Renal cortex interstitium (tissue), 11 donors: ENCODE results near the gene GRK7. TPM values are rescaled to one million over a fixed set of nuclear protein-coding genes. Genes with fewer than 3 reads are reported as not detected.

Source experiments
- DNase-seq, 11 donors: peaks; one replicate each; pipeline ENCODE4 v3.0.0-alpha.2; 2013; ENCODE audit warnings: low read depth in 9 of 11, low spot score in 4 of 11; ENCODE audit errors: extremely low read depth in 1 of 11
- polyA plus RNA-seq, 3 donors: library from polyadenylated mRNA; unstranded; fragments of 120-200 nt; gene quantifications; one replicate each; pipeline ENCODE4 v1.2.1, GENCODE V29; 2013; ENCODE audit not compliant: insufficient read length in 3 of 3

The GRK7 gene
- polyA plus RNA-seq, 3 donors: 0.11 to 0.21 TPM; not detected in 1

DNA sequence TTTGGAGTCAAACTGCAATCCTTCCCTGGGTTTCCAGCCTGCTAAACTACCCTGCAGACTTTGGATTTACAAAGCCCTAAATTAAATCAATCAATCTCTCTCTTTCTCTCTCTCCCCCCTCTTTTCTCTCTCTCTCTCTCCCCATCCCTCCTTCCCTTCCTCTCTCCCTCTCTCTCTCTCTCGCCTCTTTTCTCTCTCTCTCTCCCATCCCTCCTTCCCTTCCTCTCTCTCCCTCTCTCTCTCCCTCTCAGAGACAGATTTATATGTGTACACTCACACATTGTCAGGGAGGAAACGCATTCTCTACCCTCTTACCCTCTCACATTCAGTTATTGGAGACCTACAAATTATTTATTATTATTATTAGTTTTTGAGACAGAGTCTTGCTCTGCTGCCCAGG, 47.0 kb downstream of the GRK7 start:
- DNase-seq: no peak

DNA sequence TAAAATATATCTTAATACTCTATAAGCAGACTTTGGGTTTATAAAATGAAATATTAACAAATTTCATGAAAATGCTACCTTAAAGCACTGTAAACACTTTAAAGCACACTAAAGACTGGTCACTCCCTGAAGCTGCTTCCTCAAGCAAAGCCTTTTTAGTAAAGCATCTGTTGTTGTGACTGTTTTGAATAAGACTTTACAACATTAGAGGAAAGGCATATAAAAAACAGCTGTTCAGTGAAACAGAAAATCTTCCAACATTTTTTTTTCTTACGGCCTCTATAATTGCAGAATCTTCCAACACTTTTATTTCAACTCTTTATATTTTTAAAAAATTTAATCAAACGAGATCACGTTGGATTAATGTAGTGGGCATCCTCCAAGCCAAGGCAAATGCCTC, 48.1 kb downstream of the GRK7 start:
- no peak for DNase-seq

- no peak for DNase-seq
These were observed 48.9 kb downstream of the GRK7 start for GRCh38 chr3:141812084-141812483.

DNA sequence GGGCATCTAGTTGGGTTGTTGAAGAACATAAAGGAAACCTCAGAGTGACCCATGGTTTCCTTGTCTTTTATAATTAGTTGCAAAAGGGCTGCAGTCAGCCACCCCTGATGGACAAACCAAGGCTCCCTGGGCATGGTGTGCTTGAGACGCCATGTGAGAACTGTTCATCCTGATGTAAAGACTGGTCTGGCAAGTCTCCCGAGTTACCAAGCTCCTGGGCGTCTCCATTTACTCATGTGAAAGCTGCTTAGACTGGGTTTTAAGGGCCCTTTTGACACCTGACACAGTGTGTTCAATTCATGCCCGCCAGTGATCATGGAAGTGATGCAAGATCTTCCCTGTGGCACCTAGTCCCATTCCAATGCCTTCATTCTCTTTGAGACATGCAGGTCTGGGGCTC, 49.4 kb downstream of the GRK7 start:
- no peak for DNase-seq

Other genes starting within 250 kb of the GRK7 start
- 100 to 1,000 TPM; 106 to 112 (median 111) TPM for gene RNF7, start 25.1 kb upstream of the GRK7 start, polyA plus RNA-seq
- 100 to 1,000 TPM; 146 to 345 (median 278) TPM for gene ATP1B3, start 113.2 kb downstream of the GRK7 start, polyA plus RNA-seq